ENCODE measurements around the gene TTC13. TPM values are rescaled to one million over a fixed set of nuclear protein-coding genes. Genes with fewer than 3 reads are reported as not detected.

Gene TTC13
- total RNA-seq (2021) = 28.9 and 30.1 TPM in 2 replicates
- percentile 75 among the genes with signal in this experiment for Bru-seq, nascent RNA
- percentile 74 among the genes with signal in this experiment for BruChase-seq, experiment 1, labeled RNA remaining after a 2-hour chase
- percentile 70 among the genes with signal in this experiment for BruChase-seq, experiment 2, labeled RNA remaining after a 6-hour chase
- long read RNA-seq, transcript TTC13-201 (23 exons, 3,253 nt) = major isoform, 10 of 100 reads
- long read RNA-seq, transcript TTC13-202 (21 exons, 3,112 nt) = minor isoform, 8 of 100 reads
- long read RNA-seq, partial matches to known transcripts = 7 of 100 reads
- long read RNA-seq, other reads (novel, unspliced or antisense) = 75 of 100 reads

GRCh38 chr1:230978491-230979388 is at the start of gene TTC13, which contains the start of gene ARV1:
Gene TTC13, minus strand, starts transcription at chr1:230978861. Its CDS starts 31 bp downstream, at chr1:230978830.
Gene ARV1, plus strand, starts transcription at chr1:230979094. Its CDS starts 12 bp downstream, at chr1:230979106.
- CTCF ChIA-PET = no interaction called here
- no peaks in the 10 kb centered on the region for H3K9me3 ChIP-seq (ENCODE audit: low read depth, low read length, poor library complexity, severe bottlenecking)
- POLR2A ChIA-PET (ENCODE audit: low non-redundant PET) = no interaction called here
- no TSS peak for BruUV-seq (replicated peaks)
- H3K27me3 ChIP-seq (replicated peaks; ENCODE audit: insufficient read depth, low read depth, low read length, poor library complexity) = no peaks in the 10 kb centered on the region
- peak within 1 kb of the TSS; percentile 32 for H3K27ac ChIP-seq (ENCODE audit: low read depth, low read length, poor library complexity, severe bottlenecking)
- intact Hi-C loops (cut with micrococcal nuclease; ENCODE audit: unreplicated experiment) = no loop called here
- DNase-seq (ENCODE audit: low spot score) = peak; percentile 99
- H3K36me3 ChIP-seq (ENCODE audit: insufficient read depth, low read length, poor library complexity, severe bottlenecking) = peaks cover 11% of the 10 kb centered on the region
- peaks cover 15% of the 10 kb centered on the region for H3K4me1 ChIP-seq (ENCODE audit: insufficient read depth, low read length, poor library complexity, severe bottlenecking)
- TF ChIP-seq EZH2 (IDR thresholded peaks at IDR 0.05; ENCODE audit: borderline replicate concordance, low read depth, low read length, poor library complexity, severe bottlenecking) = no peak
- peak; percentile 32; the same call in 1 of the 2 replicates for TF ChIP-seq CTCF (conservative IDR thresholded peaks at IDR 0.05; ENCODE audit: low read depth, low read length)
- peak within 1 kb of the TSS; percentile 65 for H3K4me3 ChIP-seq (ENCODE audit: low read depth, low read length, poor library complexity, severe bottlenecking)

- CTCF ChIA-PET = no interaction called here
- no peaks in the 10 kb centered on the region for H3K36me3 ChIP-seq (ENCODE audit: insufficient read depth, low read length, poor library complexity, severe bottlenecking)
- no peak overlapping the region for H3K4me3 ChIP-seq (ENCODE audit: low read depth, low read length, poor library complexity, severe bottlenecking)
- no peaks in the 10 kb centered on the region for H3K27me3 ChIP-seq (replicated peaks; ENCODE audit: insufficient read depth, low read depth, low read length, poor library complexity)
- intact Hi-C loops (cut with micrococcal nuclease; ENCODE audit: unreplicated experiment) = no loop called here
- POLR2A ChIA-PET (ENCODE audit: low non-redundant PET) = no interaction called here
- H3K4me1 ChIP-seq (ENCODE audit: insufficient read depth, low read length, poor library complexity, severe bottlenecking) = no peaks in the 10 kb centered on the region
- no TSS peak for BruUV-seq (replicated peaks)
- H3K27ac ChIP-seq (ENCODE audit: low read depth, low read length, poor library complexity, severe bottlenecking) = no peak overlapping the region
- no peak for DNase-seq (ENCODE audit: low spot score)
- H3K9me3 ChIP-seq (ENCODE audit: low read depth, low read length, poor library complexity, severe bottlenecking) = no peaks in the 10 kb centered on the region
- TF ChIP-seq CTCF (conservative IDR thresholded peaks at IDR 0.05; ENCODE audit: low read depth, low read length) (no peak), EZH2 (IDR thresholded peaks at IDR 0.05; ENCODE audit: borderline replicate concordance, low read depth, low read length, poor library complexity, severe bottlenecking) (no peak)
These were observed 49.3 kb upstream of the TTC13 start for GRCh38 chr1:231027971-231028370.

- H3K9me3 ChIP-seq (ENCODE audit: low read depth, low read length, poor library complexity, severe bottlenecking) = no peaks in the 10 kb centered on the region
- DNase-seq (ENCODE audit: low spot score) = no peak
- intact Hi-C loops (cut with micrococcal nuclease; ENCODE audit: unreplicated experiment) = no loop called here
- H3K4me1 ChIP-seq (ENCODE audit: insufficient read depth, low read length, poor library complexity, severe bottlenecking) = no peaks in the 10 kb centered on the region
- no peak overlapping the region for H3K27ac ChIP-seq (ENCODE audit: low read depth, low read length, poor library complexity, severe bottlenecking)
- no peak for TF ChIP-seq EZH2 (IDR thresholded peaks at IDR 0.05; ENCODE audit: borderline replicate concordance, low read depth, low read length, poor library complexity, severe bottlenecking)
- no peak for TF ChIP-seq CTCF (conservative IDR thresholded peaks at IDR 0.05; ENCODE audit: low read depth, low read length)
- POLR2A ChIA-PET (ENCODE audit: low non-redundant PET) = no interaction called here
- no peaks in the 10 kb centered on the region for H3K36me3 ChIP-seq (ENCODE audit: insufficient read depth, low read length, poor library complexity, severe bottlenecking)
- no peak overlapping the region for H3K4me3 ChIP-seq (ENCODE audit: low read depth, low read length, poor library complexity, severe bottlenecking)
- CTCF ChIA-PET = no interaction called here
- no TSS peak for BruUV-seq (replicated peaks)
- no peaks in the 10 kb centered on the region for H3K27me3 ChIP-seq (replicated peaks; ENCODE audit: insufficient read depth, low read depth, low read length, poor library complexity)
These were observed 48.7 kb upstream of the TTC13 start for GRCh38 chr1:231027136-231027925.
